ENCODE measurements around the gene TRIM46.

- no peak for TF ChIP-seq NFRKB (IDR thresholded peaks at IDR 0.05)
- no peak for TF ChIP-seq FOXA1 (IDR thresholded peaks at IDR 0.05)
- no peak for TF ChIP-seq ARNT (IDR thresholded peaks at IDR 0.05)
These were observed 28.2 kb upstream of the TRIM46 start for GRCh38 chr1:155145491-155145890.
